Thyroid gland (tissue), 4 donors: ENCODE measurements around the gene INO80E.

ENCODE experiments used
- CTCF ChIP-seq, 6 experiments: fragments of 200-600 bp in 3 of 6; fragments of 450-650 bp in 3 of 6; sonication (generic) in 3 of 6; IDR thresholded peaks; one replicate each; pipeline ENCODE4 v1.5.1; 2016 to 2019; ENCODE audit warnings: antibody characterized with exemption in 6 of 6, mild to moderate bottlenecking in 2 of 6, inconsistent platforms in 1 of 6, moderate library complexity in 1 of 6
- POLR2A ChIP-seq, 2 donors: fragments of 450-650 bp; IDR thresholded peaks; one replicate each; pipeline ENCODE4 v1.6.1; 2017; ENCODE audit warnings: antibody characterized with exemption in 2 of 2, mild to moderate bottlenecking in 2 of 2, moderate library complexity in 1 of 2

GRCh38 chr16:30033270-30033669, 37.2 kb downstream of the INO80E start:
- TF ChIP-seq CTCF (IDR thresholded peaks at IDR 0.05) (peak in 1 of 6 experiments; percentile 2), POLR2A (IDR thresholded peaks at IDR 0.05) (no peak)
